Thyroid gland (tissue), 4 donors: ENCODE results near the gene INSYN1. TPM values are rescaled to one million over a fixed set of nuclear protein-coding genes. Genes with fewer than 3 reads are reported as not detected.

ENCODE experiments used
- DNase-seq, 2 donors: peaks; one replicate each; pipeline ENCODE4 v3.0.0-alpha.2; 2019
- H3K27ac ChIP-seq, 3 donors: fragments of 200-600 bp; sonication (generic); 1 replicate in 2 of 3; 2 replicates in 1 of 3; pipeline ENCODE4 v1.5.1; 2016 to 2019; ENCODE audit warnings: mild to moderate bottlenecking in 1 of 3, moderate library complexity in 1 of 3
- H3K27me3 ChIP-seq: fragments of 200-600 bp; sonication (generic); one replicate; pipeline ENCODE4 v1.5.1; 2019
- H3K36me3 ChIP-seq, 2 donors: fragments of 200-600 bp; sonication (generic); one replicate each; pipeline ENCODE4 v1.5.1; 2016 to 2019
- H3K4me1 ChIP-seq, 2 donors: fragments of 200-600 bp; sonication (generic); one replicate each; pipeline ENCODE4 v1.5.1; 2017 to 2019
- H3K4me3 ChIP-seq, 3 donors: fragments of 200-600 bp; sonication (generic); replicated peaks in 1 of 3; 1 replicate in 2 of 3; 2 replicates in 1 of 3; pipeline ENCODE4 v1.5.1; 2016; ENCODE audit warnings: mild to moderate bottlenecking in 1 of 3
- H3K9me3 ChIP-seq: fragments of 200-600 bp; sonication (generic); one replicate; pipeline ENCODE4 v1.5.1; 2017
- CTCF ChIP-seq, 6 experiments: fragments of 200-600 bp in 3 of 6; fragments of 450-650 bp in 3 of 6; sonication (generic) in 3 of 6; IDR thresholded peaks; one replicate each; pipeline ENCODE4 v1.5.1; 2016 to 2019; ENCODE audit warnings: antibody characterized with exemption in 6 of 6, mild to moderate bottlenecking in 2 of 6, inconsistent platforms in 1 of 6, moderate library complexity in 1 of 6
- POLR2A ChIP-seq, 2 donors: fragments of 450-650 bp; IDR thresholded peaks; one replicate each; pipeline ENCODE4 v1.6.1; 2017; ENCODE audit warnings: antibody characterized with exemption in 2 of 2, mild to moderate bottlenecking in 2 of 2, moderate library complexity in 1 of 2
- WGBS, 2 donors: methylation state at CpG; one replicate each; pipeline ENCODE4 v1.1.5; 2017; 5-methylcytosine and 5-hydroxymethylcytosine counted together
- intact Hi-C: fragments of 100-400 bp; cut with DNase I; formaldehyde crosslinking; loops from one replicate; pipeline ENCODE4 v1.15.1; 2023
- total RNA-seq, 4 donors: library from RNA; depleted of rRNA; stranded (reverse); fragments of >200 nt; gene quantifications; one replicate each; pipeline ENCODE4 v1.2.3, GENCODE V29; 2016

INSYN1 gene
- total RNA-seq, 4 donors from 2014 or later, result 0.83 to 2.5 (median 2.0) TPM

- 63 to 69% methylated on average over 12 of the region's 12 CpGs for WGBS, 2 donors
- no peak for DNase-seq
- Histone ChIP-seq H3K4me1 (no peaks in the 10 kb centered on the region), H3K27me3 (no peaks in the 10 kb centered on the region), H3K36me3 (no peaks in the 10 kb centered on the region), H3K9me3 (no peaks in the 10 kb centered on the region), H3K4me3 (no peak overlapping the region), H3K27ac (no peak overlapping the region)
- intact Hi-C loops, result no loop called here
- TF ChIP-seq CTCF (IDR thresholded peaks at IDR 0.05) (no peak), POLR2A (IDR thresholded peaks at IDR 0.05) (no peak)
These were observed 18.4 kb upstream of the INSYN1 start for GRCh38 chr15:73771385-73772045.

- Histone ChIP-seq H3K27ac (no peak overlapping the region), H3K9me3 (no peaks in the 10 kb centered on the region), H3K4me1 (no peaks in the 10 kb centered on the region), H3K27me3 (no peaks in the 10 kb centered on the region), H3K4me3 (no peak overlapping the region), H3K36me3 (no peaks in the 10 kb centered on the region)
- peak; percentile 11 to 17 for DNase-seq
- TF ChIP-seq CTCF (IDR thresholded peaks at IDR 0.05), result no peak
- no peak for TF ChIP-seq POLR2A (IDR thresholded peaks at IDR 0.05)
- 42 to 45% methylated on average over 1 of the region's 1 CpG for WGBS, 2 donors
- intact Hi-C loops, result no loop called here
These were observed 16.9 kb upstream of the INSYN1 start for GRCh38 chr15:73770050-73770449.

GRCh38 chr15:73767806-73768501 is 14.8 kb upstream of the INSYN1 start:
- TF ChIP-seq POLR2A (IDR thresholded peaks at IDR 0.05), result no peak
- TF ChIP-seq CTCF (IDR thresholded peaks at IDR 0.05), result no peak
- Histone ChIP-seq H3K27ac (no peak overlapping the region), H3K4me1 (no peaks in the 10 kb centered on the region), H3K27me3 (no peaks in the 10 kb centered on the region), H3K9me3 (no peaks in the 10 kb centered on the region), H3K4me3 (no peak overlapping the region), H3K36me3 (no peaks in the 10 kb centered on the region)
- WGBS, 2 donors, result 55 to 64% methylated on average over 7 to 9 of the region's 9 CpGs
- intact Hi-C loops, result no loop called here
- no peak for DNase-seq

- Histone ChIP-seq H3K27ac (no peak overlapping the region), H3K9me3 (no peaks in the 10 kb centered on the region), H3K4me3 (no peak overlapping the region), H3K36me3 (no peaks in the 10 kb centered on the region), H3K27me3 (no peaks in the 10 kb centered on the region), H3K4me1 (no peaks in the 10 kb centered on the region)
- WGBS, 2 donors, result 91 to 95% methylated on average over 1 of the region's 1 CpG
- no peak for TF ChIP-seq CTCF (IDR thresholded peaks at IDR 0.05)
- no peak for DNase-seq
- intact Hi-C loops, result no loop called here
These were observed 13.4 kb upstream of the INSYN1 start for GRCh38 chr15:73766598-73766997.

GRCh38 chr15:73765778-73766177 is 12.6 kb upstream of the INSYN1 start:
- DNase-seq, result no peak
- H3K9me3 ChIP-seq, result no peaks in the 10 kb centered on the region
- no peak for TF ChIP-seq POLR2A (IDR thresholded peaks at IDR 0.05)
- TF ChIP-seq CTCF (IDR thresholded peaks at IDR 0.05), result no peak
- H3K36me3 ChIP-seq, result no peaks in the 10 kb centered on the region
- H3K27me3 ChIP-seq, result no peaks in the 10 kb centered on the region
- intact Hi-C loops, result no loop called here
- no peaks in the 10 kb centered on the region for H3K4me1 ChIP-seq
- WGBS, 2 donors, result 91 to 94% methylated on average over 1 of the region's 1 CpG
- no peak overlapping the region for H3K4me3 ChIP-seq
- no peak overlapping the region for H3K27ac ChIP-seq
